Effector CD8-positive, alpha-beta T cell (primary cell): ENCODE results near the gene MYPOP.

ENCODE experiments used
- DNase-seq: peaks from one replicate; lab custom pipeline; 2025; lab: John Stamatoyannopoulos, UW

Gene MYPOP

DNA sequence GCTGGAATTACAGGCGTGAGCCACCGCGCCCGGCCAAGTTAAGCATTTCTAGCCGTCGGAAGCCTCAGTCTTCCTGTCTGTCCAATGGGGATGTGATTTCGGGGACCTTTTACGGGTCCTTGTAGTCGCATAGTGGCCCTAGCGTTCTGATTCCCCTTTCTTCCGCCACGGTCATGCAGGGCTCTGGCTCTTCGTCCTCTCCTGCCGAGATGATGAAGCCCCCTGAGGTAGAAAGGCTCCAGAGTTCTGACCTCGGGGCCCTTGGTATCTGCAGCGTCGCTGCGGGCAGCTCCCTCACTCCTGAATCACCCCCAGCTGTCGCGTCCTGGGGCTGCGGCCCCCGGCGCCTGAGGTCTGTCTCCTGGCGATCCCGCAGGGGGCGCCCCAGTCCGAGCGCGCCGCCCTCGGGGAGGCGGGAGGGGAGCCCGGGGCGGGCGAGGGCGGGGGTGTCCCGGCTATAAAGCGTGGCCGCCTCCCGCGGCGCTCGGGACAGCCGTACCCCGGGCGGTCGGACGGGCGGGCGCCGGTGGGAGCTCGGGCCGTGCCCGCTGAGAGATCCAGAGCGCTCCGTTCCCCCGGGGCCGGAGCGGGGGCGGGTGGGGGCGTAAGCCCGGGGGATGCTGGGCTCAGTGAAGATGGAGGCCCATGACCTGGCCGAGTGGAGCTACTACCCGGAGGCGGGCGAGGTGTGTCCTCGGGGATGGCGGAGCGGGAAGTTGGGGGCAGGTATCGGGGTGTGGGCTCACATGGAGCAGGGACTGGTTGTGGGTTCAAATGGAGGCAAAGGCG, 38.4 kb downstream of the MYPOP start, which contains the start of gene FOXA3:
Gene FOXA3, plus strand, starts transcription at position 487 of the 789 bp plus-strand sequence. Its CDS starts 131 bp downstream, at position 618.
- peak; percentile 17 for DNase-seq

DNA sequence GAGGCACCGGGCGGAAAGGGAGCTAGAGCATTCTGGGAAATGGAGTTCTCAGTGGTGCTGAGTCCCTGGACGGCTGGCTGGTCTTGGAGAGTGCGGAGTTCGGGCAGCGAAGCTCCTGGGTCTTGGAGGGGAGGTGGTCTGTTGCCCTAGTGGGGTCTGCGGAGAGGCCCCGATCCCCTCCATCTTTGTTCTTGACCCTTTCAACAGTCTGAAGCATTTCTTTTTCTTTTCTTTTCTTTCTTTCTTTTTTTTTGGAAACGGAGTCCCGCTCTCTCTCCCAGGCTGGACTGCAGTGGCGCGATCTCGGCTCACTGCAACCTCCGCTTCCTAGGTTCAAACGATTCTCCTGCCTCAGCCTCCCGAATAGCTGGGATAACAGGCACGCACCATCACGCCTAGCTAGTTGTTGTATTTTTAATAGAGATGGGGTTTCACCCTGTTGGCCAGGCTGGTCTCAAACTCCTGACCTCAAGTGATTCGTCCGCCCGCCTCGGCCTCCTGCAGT, 39.0 kb downstream of the MYPOP start:
- DNase-seq: no peak

DNA sequence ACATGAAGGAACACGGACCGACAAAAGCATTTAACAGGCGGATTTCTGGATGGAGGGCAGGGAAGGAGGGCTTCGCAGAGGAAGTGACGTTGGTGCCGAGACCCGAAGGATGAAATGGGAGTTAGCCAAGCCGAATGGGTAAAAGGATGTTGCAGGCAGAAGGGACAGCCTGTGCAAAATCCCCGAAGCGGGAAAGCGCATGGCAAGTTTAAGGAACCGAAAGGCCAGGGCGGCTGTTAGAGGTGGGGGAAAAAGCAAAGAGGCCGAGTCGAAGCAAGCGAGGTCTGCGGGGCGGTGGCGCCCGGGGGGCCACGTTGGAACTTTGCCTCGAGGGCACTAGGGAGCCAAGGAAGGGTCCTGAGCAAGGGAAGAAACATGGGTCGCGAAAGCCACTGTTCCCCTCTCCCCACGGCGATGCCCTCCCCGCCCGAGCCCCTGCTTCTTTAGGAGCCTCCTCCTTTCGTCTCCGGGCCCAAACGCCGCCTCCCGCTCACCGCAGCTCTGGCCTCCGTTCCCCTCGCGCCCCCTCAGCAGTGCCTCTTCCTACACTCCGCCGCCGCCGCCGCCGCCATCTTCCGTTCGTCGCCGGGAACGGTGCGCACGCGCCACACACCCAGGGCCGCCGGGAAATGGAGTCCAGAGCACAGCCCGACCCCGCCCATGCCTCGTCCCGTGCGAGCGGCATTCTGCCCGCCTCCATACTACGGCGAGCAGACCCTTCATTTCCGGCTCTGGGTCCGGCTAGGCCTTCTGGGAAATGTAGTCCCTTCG, 39.7 kb downstream of the MYPOP start, which contains the start of gene SYMPK:
Gene SYMPK, minus strand, starts transcription at position 584 of the 771 bp plus-strand sequence. CDS start 8,652 bp downstream, outside the sequence.
- DNase-seq: peak; percentile 96

DNA sequence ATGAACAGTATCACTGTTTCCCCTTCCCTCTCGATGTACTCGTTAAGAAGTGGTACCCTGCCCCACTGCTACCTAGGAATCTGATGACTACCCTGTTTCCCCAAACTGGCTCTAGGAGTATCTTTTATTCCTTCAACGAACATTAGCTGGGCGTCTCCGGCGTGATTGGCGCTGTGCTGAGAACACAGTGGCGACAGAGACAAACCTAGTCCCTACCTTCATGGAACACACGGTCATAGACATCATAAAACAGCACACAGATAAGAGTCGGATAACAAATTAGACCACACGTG, 40.2 kb downstream of the MYPOP start:
- no peak for DNase-seq

DNA sequence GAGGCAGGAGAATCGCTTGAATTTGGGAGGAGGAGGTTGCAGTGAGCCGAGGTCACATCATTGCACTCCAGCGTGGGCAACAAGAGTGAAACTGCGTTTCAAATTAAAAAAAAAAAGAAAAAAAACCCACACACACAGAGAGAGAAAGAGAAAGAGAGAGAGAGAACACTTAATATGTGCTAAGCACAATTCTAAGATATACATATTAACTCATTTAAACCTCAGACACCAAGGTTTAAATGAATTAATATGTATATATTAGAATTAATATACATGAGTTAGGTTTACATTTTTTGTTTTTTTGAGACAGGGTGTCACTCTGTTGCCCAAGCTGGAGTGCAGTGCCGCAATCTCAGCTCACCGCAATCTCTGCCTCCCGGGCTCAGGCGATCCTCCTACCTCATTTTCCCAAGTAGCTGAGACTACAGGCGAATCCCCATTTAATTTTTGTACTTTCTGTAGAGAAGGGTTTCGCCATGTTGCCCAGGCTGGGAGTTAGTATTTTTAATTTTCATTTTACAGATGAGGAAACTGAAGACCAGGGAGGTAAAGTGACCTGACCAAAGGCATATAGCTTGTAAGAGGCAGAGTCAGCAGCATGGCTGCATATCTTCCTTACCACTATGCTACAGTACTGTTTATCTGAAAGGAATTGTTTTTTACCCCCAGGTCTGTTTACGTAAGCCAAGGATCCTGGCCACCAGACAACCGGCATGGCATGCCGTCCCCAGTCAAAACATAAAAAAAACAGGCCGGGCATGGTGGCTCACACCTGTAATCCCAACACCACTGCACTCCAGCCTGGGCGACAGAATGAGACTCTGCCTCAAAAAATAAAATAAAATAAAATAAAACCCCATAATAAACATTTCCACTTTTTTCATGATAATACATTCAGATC, 41.8 kb downstream of the MYPOP start:
- no peak for DNase-seq

DNA sequence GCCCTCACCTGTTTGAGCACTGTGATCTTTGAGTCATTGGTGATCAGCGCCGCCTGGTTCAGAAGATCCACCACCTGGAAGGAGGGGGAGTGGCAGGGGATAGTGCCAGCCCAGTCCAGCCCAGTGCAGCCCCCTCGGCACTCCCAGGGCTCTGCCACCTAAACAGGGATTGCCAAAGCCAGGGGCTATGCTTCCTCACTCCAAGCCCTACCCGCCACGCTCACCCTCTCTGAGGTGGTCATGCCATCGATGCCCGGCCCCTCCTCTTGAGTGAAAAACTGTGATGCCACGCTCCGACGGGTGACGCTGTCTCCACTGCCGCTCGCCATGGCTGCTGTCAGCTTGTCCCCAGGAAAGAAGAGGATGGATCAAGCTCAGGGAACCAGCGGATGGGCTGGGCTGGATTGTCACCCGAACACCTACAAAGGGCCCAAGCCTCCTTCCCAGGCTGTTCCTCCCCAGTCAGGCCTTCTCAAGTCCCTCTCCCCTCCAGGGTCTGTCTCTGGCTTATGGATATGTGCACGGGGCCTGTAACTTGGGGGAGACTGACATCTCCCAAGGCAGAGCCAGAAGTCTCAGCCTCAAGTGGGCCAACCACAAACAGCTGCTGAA, 48.1 kb downstream of the MYPOP start:
- no peak for DNase-seq

DNA sequence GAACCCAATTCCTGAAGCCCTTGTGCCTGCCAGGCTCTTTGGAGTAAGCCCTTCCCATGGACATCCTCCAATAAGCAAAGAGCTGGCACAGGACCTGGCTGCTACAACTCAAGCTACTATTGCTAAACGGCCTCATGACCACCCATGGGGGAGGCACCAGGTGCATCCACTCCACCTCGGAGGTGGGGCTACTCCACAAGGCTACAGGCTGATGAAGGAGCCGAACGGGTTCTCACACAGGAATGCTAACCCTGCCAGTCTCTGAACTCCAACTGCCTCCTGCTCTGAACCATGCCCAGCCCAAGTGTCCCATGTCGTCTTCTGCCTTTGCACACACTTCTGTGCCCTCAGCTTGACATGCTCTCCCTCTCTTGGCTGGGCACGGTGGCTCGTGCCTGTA, 49.4 kb downstream of the MYPOP start:
- DNase-seq: no peak

DNA sequence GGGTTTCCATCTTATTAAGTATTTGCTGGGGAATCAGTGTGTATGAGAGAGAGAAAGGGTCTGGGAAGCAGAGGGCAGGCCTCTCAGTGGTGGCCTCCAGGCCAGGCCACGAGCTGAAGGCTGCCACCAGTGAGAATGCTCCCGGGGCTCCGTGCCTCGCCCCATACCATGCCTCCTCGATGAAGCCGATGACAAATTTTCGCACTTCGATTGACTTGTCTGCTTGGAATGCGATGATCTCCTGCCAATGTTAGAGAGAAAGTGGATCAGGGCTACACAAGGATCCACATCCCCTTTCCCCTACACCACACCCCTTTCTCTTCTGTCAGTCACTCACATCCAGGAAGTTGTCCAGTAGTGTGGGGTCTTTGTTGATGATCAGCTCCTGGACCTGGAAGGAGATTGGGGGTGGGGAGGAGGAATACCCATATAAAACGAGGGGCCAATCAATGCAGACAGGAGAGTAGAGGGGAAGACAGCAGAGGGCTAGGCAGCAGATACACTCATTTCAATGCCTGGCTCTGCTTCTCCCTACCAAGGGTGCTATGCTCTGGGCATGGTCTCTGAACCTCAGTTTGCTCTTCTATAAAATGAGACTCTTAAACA, 50.2 kb downstream of the MYPOP start:
- no peak for DNase-seq

DNA sequence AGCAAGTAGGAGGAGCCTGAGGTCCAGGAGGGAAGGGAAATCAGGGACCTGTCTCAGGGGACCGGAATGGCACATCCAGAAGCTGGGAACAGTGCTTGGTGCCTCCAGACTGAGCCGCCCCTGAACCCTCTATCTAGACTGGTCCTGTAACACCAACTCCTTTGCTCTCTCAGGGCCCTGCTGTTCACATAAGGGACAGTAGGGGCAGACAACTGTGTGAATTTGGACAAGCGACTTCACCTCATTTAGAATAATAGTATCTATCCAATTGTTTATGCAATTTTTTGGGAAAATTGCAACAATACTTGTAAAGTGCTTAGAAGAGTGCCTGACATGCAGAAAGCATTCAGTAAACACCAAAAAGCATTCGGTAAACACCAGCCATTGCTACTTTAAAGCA, 53.5 kb downstream of the MYPOP start:
- no peak for DNase-seq

DNA sequence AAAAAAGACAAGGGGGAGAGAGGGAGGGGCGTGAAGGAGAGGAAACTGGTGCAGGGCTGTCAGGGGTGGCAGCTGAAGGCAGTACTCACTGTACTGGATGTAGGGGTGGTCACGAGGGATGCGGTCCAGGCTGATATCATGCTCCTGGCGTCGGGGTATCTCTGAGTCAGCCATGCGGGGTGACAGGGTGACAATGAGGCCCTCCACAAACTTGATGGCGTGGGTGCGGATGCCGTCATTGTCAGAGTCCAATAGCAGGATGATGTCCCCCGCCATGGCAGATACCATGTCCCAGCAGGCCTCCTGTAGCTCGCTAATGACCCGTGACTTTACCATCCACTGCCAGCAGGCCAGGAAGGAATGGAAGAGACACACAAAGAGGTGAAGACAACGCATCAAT, 54.8 kb downstream of the MYPOP start:
- no peak for DNase-seq

DNA sequence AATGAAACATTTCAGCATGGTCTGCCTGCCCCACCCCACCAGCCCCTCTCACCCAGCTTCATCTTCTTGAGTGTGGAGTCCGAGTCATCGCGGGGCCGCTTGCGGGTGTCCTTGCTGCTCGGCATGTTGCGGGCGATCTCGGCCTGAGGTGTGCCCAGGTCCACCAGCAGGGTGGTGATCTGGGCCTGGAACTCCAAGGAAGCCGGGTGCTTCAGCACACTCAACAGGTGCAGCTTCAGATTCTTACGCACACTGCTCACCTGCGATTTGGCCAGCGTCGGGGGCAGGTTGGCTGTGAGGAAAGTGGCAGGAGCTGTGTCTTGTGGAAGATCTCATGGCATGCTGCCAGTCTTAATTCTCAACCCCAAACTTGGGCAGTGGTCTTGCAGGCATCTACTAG, 60.2 kb downstream of the MYPOP start:
- no peak for DNase-seq
